ENCODE data around the gene CENPB.

DNA sequence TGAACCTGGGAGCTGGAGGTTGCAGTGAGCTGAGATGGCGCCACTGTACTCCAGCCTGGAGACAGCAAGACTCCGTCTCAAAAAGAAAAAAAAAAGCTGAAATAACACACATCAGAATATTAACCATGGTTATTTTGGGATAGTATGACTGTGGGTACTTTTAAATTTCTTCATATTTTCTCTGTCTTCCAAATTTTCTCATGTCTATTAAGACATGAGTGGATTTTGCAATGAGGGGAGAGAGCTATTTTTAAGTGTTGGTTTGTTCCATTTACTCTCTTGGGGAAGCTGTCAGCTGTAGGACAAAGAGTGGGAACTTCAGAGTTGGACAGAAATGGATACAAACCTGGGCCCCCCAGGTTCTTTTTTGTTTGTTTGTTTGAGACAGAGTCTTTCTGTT, 29.3 kb downstream of the CENPB start:
- TF ChIP-seq, protein P1, sequence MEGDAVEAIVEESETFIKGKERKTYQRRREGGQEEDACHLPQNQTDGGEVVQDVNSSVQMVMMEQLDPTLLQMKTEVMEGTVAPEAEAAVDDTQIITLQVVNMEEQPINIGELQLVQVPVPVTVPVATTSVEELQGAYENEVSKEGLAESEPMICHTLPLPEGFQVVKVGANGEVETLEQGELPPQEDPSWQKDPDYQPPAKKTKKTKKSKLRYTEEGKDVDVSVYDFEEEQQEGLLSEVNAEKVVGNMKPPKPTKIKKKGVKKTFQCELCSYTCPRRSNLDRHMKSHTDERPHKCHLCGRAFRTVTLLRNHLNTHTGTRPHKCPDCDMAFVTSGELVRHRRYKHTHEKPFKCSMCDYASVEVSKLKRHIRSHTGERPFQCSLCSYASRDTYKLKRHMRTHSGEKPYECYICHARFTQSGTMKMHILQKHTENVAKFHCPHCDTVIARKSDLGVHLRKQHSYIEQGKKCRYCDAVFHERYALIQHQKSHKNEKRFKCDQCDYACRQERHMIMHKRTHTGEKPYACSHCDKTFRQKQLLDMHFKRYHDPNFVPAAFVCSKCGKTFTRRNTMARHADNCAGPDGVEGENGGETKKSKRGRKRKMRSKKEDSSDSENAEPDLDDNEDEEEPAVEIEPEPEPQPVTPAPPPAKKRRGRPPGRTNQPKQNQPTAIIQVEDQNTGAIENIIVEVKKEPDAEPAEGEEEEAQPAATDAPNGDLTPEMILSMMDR (conservative IDR thresholded peaks at IDR 0.05; ENCODE audit: low read depth, low read length) = no peak
- no peak for TF ChIP-seq NFE2L2 (IDR thresholded peaks at IDR 0.05; ENCODE audit: low read depth, low read length)
- no peak for TF ChIP-seq POLR2A (IDR thresholded peaks at IDR 0.05; ENCODE audit: low read depth, low read length)
- TF ChIP-seq BHLHE40 (IDR thresholded peaks at IDR 0.05; ENCODE audit: low read depth, low read length) = no peak
- TF ChIP-seq CEBPB (IDR thresholded peaks at IDR 0.05; ENCODE audit: low read depth, low read length) = no peak
- no peak for TF ChIP-seq FOS (IDR thresholded peaks at IDR 0.05; ENCODE audit: low read depth, low read length)
- no peak for TF ChIP-seq RAD21 (IDR thresholded peaks at IDR 0.05; ENCODE audit: low read length)

All from IMR-90 (cell line).